HG02852 (cell line): Measurements from ENCODE around the gene CAP2.
"Not testable (repeated sequence)": the region's sequence is repeated elsewhere in the genome, so short reads cannot be mapped to it uniquely, and the experiment has no call there.

ENCODE experiments used
- ATAC-seq: cut with Tn5 transposase; IDR thresholded peaks from one replicate; pipeline ENCODE4 v1.9.1; 2021; ENCODE audit warnings: mild to moderate bottlenecking, moderate library complexity; ENCODE audit not compliant: unreplicated experiment

The CAP2 gene

GRCh38 chr6:17497535-17498095 lies 104.2 kb downstream of the CAP2 start:
- no peak for ATAC-seq

- no peak for ATAC-seq
Measured at GRCh38 chr6:17501442-17501841, 108.0 kb downstream of the CAP2 start.

- ATAC-seq: no peak
Measured at GRCh38 chr6:17501982-17502704, 108.7 kb downstream of the CAP2 start.

GRCh38 chr6:17503051-17503450 lies 109.7 kb downstream of the CAP2 start:
- ATAC-seq: no peak

GRCh38 chr6:17504005-17504404 lies 110.6 kb downstream of the CAP2 start:
- no peak for ATAC-seq

GRCh38 chr6:17505062-17505476 lies 111.7 kb downstream of the CAP2 start:
- ATAC-seq: no peak

- no peak for ATAC-seq
Measured at GRCh38 chr6:17505767-17506280, 112.4 kb downstream of the CAP2 start.

GRCh38 chr6:17506531-17506930 lies 113.1 kb downstream of the CAP2 start:
- no peak for ATAC-seq

- ATAC-seq: no peak
Measured at GRCh38 chr6:17506962-17507361, 113.6 kb downstream of the CAP2 start.

- no peak for ATAC-seq
Measured at GRCh38 chr6:17511084-17511483, 117.7 kb downstream of the CAP2 start.

- ATAC-seq: no peak
Measured at GRCh38 chr6:17511580-17511979, 118.2 kb downstream of the CAP2 start.

- ATAC-seq: no peak
Measured at GRCh38 chr6:17519120-17519519, 125.7 kb downstream of the CAP2 start.

GRCh38 chr6:17525637-17526036 lies 132.2 kb downstream of the CAP2 start:
- no peak for ATAC-seq

GRCh38 chr6:17527076-17527475 lies 133.7 kb downstream of the CAP2 start:
- ATAC-seq: no peak

GRCh38 chr6:17530321-17530835 lies 137.0 kb downstream of the CAP2 start:
- no peak for ATAC-seq

GRCh38 chr6:17536586-17536985 lies 143.2 kb downstream of the CAP2 start:
- ATAC-seq: peak; percentile 92

- ATAC-seq: no peak
Measured at GRCh38 chr6:17542243-17542642, 148.8 kb downstream of the CAP2 start.

- ATAC-seq: not testable (repeated sequence)
Measured at GRCh38 chr6:17545681-17546080, 152.3 kb downstream of the CAP2 start.

GRCh38 chr6:17551383-17551958 lies 158.1 kb downstream of the CAP2 start:
- no peak for ATAC-seq

- ATAC-seq: no peak
Measured at GRCh38 chr6:17552861-17553260, 159.5 kb downstream of the CAP2 start.

- ATAC-seq: no peak
Measured at GRCh38 chr6:17556014-17556413, 162.6 kb downstream of the CAP2 start.

- ATAC-seq: no peak
Measured at GRCh38 chr6:17562636-17563035, 169.2 kb downstream of the CAP2 start.
